GM23338 (cell line): ENCODE data around the gene LYZ. TPM values are rescaled to one million over a fixed set of nuclear protein-coding genes. Genes with fewer than 3 reads are reported as not detected.

Experiments used
- ATAC-seq: fragments of 200-7000 bp; cut with Tn5 transposase; 3 replicates; pipeline ENCODE4 v1.9.1; 2020
- DNase-seq: peaks from one replicate; pipeline ENCODE4 v3.0.0-alpha.2; 2015; ENCODE audit warnings: low spot score
- H2AFZ ChIP-seq: fragments of 200-600 bp; sonication (generic); 2 replicates; pipeline ENCODE4 v1.8.0; 2016; ENCODE audit warnings: antibody characterized with exemption, mild to moderate bottlenecking, moderate library complexity
- H3F3A ChIP-seq: fragments of 200-600 bp; sonication (generic); replicated peaks from 2 replicates; pipeline ENCODE4 v1.8.0; 2017; ENCODE audit warnings: antibody characterized with exemption, mixed run types, low read depth
- H3K27ac ChIP-seq: fragments of 200-600 bp; sonication (generic); 2 replicates; pipeline ENCODE4 v1.6.1; 2016; ENCODE audit warnings: low read depth
- H3K27me3 ChIP-seq: fragments of 200-600 bp; sonication (generic); 2 replicates; pipeline ENCODE4 v1.8.0; 2016; ENCODE audit warnings: mild to moderate bottlenecking, mixed run types, moderate library complexity; ENCODE audit not compliant: insufficient read depth
- H3K36me3 ChIP-seq: fragments of 200-600 bp; sonication (generic); 2 replicates; pipeline ENCODE4 v1.8.0; 2016; ENCODE audit warnings: mild to moderate bottlenecking; ENCODE audit not compliant: insufficient read depth
- H3K4me1 ChIP-seq: fragments of 200-600 bp; sonication (generic); 2 replicates; pipeline ENCODE4 v1.8.0; 2016; ENCODE audit warnings: mild to moderate bottlenecking, moderate library complexity; ENCODE audit not compliant: insufficient read depth
- H3K4me2 ChIP-seq: fragments of 200-600 bp; sonication (generic); 2 replicates; pipeline ENCODE4 v1.7.1; 2017; ENCODE audit warnings: mixed run types
- H3K4me3 ChIP-seq: fragments of 200-600 bp; sonication (generic); 2 replicates; pipeline ENCODE4 v1.6.1; 2016; ENCODE audit warnings: mixed run types
- H3K79me2 ChIP-seq: fragments of 200-600 bp; sonication (generic); replicated peaks from 2 replicates; pipeline ENCODE4 v1.8.0; 2017; ENCODE audit warnings: mild to moderate bottlenecking; ENCODE audit not compliant: insufficient read depth
- H3K9me2 ChIP-seq: fragments of 200-600 bp; sonication (generic); 2 replicates; pipeline ENCODE4 v1.8.0; 2017; ENCODE audit not compliant: insufficient read depth
- H4K20me1 ChIP-seq: fragments of 200-600 bp; sonication (generic); replicated peaks from 2 replicates; pipeline ENCODE4 v1.8.0; 2017; ENCODE audit warnings: mild to moderate bottlenecking; ENCODE audit not compliant: insufficient read depth
- H3K27ac Mint-ChIP-seq: 2 replicates; pipeline ENCODE4 v1.8.0; 2020; ENCODE audit warnings: inconsistent platforms, mild to moderate bottlenecking, moderate library complexity, mixed read lengths
- H3K27me3 Mint-ChIP-seq: 3 replicates; pipeline ENCODE4 v1.8.0; 2022; ENCODE audit warnings: low read depth, mild to moderate bottlenecking, moderate library complexity, mixed read lengths, inconsistent platforms; ENCODE audit not compliant: insufficient read depth, poor library complexity
- H3K36me3 Mint-ChIP-seq: 3 replicates; pipeline ENCODE4 v1.8.0; 2021; ENCODE audit warnings: low read depth, mild to moderate bottlenecking, inconsistent platforms, moderate library complexity, mixed read lengths
- H3K4me1 Mint-ChIP-seq: 3 replicates; pipeline ENCODE4 v1.8.0; 2020; ENCODE audit warnings: mild to moderate bottlenecking, inconsistent platforms, mixed read lengths
- H3K4me3 Mint-ChIP-seq: 3 replicates; pipeline ENCODE4 v1.8.0; 2021; ENCODE audit warnings: moderate library complexity, mild to moderate bottlenecking, inconsistent platforms, mixed read lengths
- H3K9me3 Mint-ChIP-seq: 3 replicates; pipeline ENCODE4 v1.8.0; 2020; ENCODE audit warnings: moderate library complexity, mild to moderate bottlenecking, inconsistent platforms, mixed read lengths
- CREB1 ChIP-seq: fragments of 250-450 bp; sonication (Bioruptor Pico); IDR thresholded peaks from 2 replicates; pipeline ENCODE4 v1.5.0; 2020; ENCODE audit warnings: low read depth, mild to moderate bottlenecking, moderate library complexity
- CTCF ChIP-seq, 2 experiments: fragments of 200-600 bp in 1 of 2; sonication (generic) in 1 of 2; conservative IDR thresholded peaks; 2 replicates each; pipeline versions ENCODE4 v1.5.1 to v1.6.1; 2016 to 2017; ENCODE audit warnings: antibody characterized with exemption in 2 of 2, low read depth in 2 of 2, mild to moderate bottlenecking in 2 of 2, moderate library complexity in 1 of 2
- ETS1 ChIP-seq: IDR thresholded peaks from 2 replicates; pipeline ENCODE4 v1.6.1; 2016; ENCODE audit warnings: antibody characterized with exemption
- EZH2 ChIP-seq: fragments of 200-600 bp; sonication (generic); IDR thresholded peaks from one replicate; pipeline ENCODE4 v1.8.0; 2017; ENCODE audit warnings: antibody characterized with exemption, mild to moderate bottlenecking, low read depth; ENCODE audit not compliant: unreplicated experiment
- EZH2phosphoT487 ChIP-seq: fragments of 200-600 bp; sonication (generic); IDR thresholded peaks from one replicate; pipeline ENCODE4 v1.8.1; 2018; ENCODE audit warnings: antibody characterized with exemption; ENCODE audit not compliant: unreplicated experiment
- JUNB ChIP-seq: IDR thresholded peaks from one replicate; pipeline ENCODE4 v1.6.1; 2016; ENCODE audit warnings: antibody characterized with exemption; ENCODE audit not compliant: unreplicated experiment
- NANOG ChIP-seq: IDR thresholded peaks from 2 replicates; pipeline ENCODE4 v1.6.1; 2016; ENCODE audit warnings: antibody characterized with exemption, borderline replicate concordance
- POLR2AphosphoS5 ChIP-seq: IDR thresholded peaks from 2 replicates; pipeline ENCODE4 v1.6.1; 2016; ENCODE audit warnings: antibody characterized with exemption, low read depth
- REST ChIP-seq: IDR thresholded peaks from one replicate; pipeline ENCODE4 v1.6.1; 2018; ENCODE audit warnings: antibody characterized with exemption; ENCODE audit not compliant: unreplicated experiment
- STAT1 ChIP-seq: IDR thresholded peaks from one replicate; pipeline ENCODE4 v1.6.1; 2016; ENCODE audit warnings: antibody characterized with exemption; ENCODE audit not compliant: unreplicated experiment
- ZNF114 ChIP-seq: fragments of 250-450 bp; sonication (Bioruptor Pico); IDR thresholded peaks from 2 replicates; pipeline ENCODE4 v1.5.0; 2020; ENCODE audit warnings: mild to moderate bottlenecking, moderate library complexity
- ZNF331 ChIP-seq: fragments of 250-450 bp; sonication (Bioruptor Pico); IDR thresholded peaks from 2 replicates; pipeline ENCODE4 v1.5.0; 2020; ENCODE audit warnings: low read depth, mild to moderate bottlenecking, moderate library complexity
- ZNF462 ChIP-seq: fragments of 250-450 bp; sonication (Bioruptor Pico); IDR thresholded peaks from 2 replicates; pipeline ENCODE4 v1.5.0; 2020; ENCODE audit warnings: mild to moderate bottlenecking, moderate library complexity
- polyA plus RNA-seq: library from polyadenylated mRNA; unstranded; fragments of >200 nt; fragmentation: Nextera tagmentation; extraction: Ambion mirVana; gene quantifications from 2 replicates; pipeline ENCODE4 v1.2.1, GENCODE V29; 2016
- total RNA-seq: library from RNA; depleted of rRNA; stranded (reverse); fragments of >200 nt; shearing (Covaris generic); gene quantifications from 2 replicates; pipeline ENCODE4 v1.2.3, GENCODE V29; 2014

Gene LYZ
- total and polyA plus RNA-seq, 2 experiments from 2014 or later, result not detected

GRCh38 chr12:69345077-69345476, 3.1 kb upstream of the LYZ start:
- no peaks in the 10 kb centered on the region for H3K36me3 Mint-ChIP-seq
- no peaks in the 10 kb centered on the region for H3K9me3 Mint-ChIP-seq
- peaks cover 13% of the 10 kb centered on the region for H3K4me1 Mint-ChIP-seq
- no peak overlapping the region for H3K27ac Mint-ChIP-seq
- TF ChIP-seq CREB1 (no peak), NANOG (no peak), EZH2 (no peak), STAT1 (no peak), ZNF114 (CRISPR knock-in tag) (no peak), JUNB (no peak), ZNF462 (CRISPR knock-in tag) (no peak), EZH2phosphoT487 (no peak), ETS1 (no peak), POLR2AphosphoS5 (no peak), CTCF (conservative IDR thresholded peaks at IDR 0.05; ENCODE audit: low read depth in 2 of 2) (no peak), ZNF331 (CRISPR knock-in tag) (no peak), REST (no peak)
- H3K4me3 Mint-ChIP-seq, result no peak overlapping the region
- H3K36me3 ChIP-seq, result no peaks in the 10 kb centered on the region
- no peak for ATAC-seq
- H3K4me1 ChIP-seq, result no peaks in the 10 kb centered on the region
- peaks cover 2% of the 10 kb centered on the region for H3K27me3 Mint-ChIP-seq
- no peaks in the 10 kb centered on the region for H4K20me1 ChIP-seq
- H3K27ac ChIP-seq, result no peak overlapping the region
- no peak overlapping the region for H2AFZ ChIP-seq
- H3K79me2 ChIP-seq, result no peaks in the 10 kb centered on the region
- no peak overlapping the region for H3K4me3 ChIP-seq
- no peaks in the 10 kb centered on the region for H3K9me2 ChIP-seq
- DNase-seq, result no peak
- no peaks in the 10 kb centered on the region for H3F3A ChIP-seq
- no peak overlapping the region for H3K4me2 ChIP-seq
- H3K27me3 ChIP-seq, result no peaks in the 10 kb centered on the region
